T-cell (primary cell): ENCODE measurements around the gene HPF1. TPM values are rescaled to one million over a fixed set of nuclear protein-coding genes. Genes with fewer than 3 reads are reported as not detected.

Experiments
- total RNA-seq, 35 experiments: library from RNA in 6 of 35; stranded (reverse) in 6 of 35; fragments of 120-200 nt in 1 of 35; gene quantifications; one replicate each; pipeline versions ENCODE4 v1.2.1 to v1.2.4 and lab custom pipeline; 2013 to 2026

Gene HPF1
- total RNA-seq, 5 donors from 2014 or later (not counting 1 experiment from before 2014, with no cell fraction given) = 6.5 to 14.0 (median 13.0) TPM

Other genes with a start within 250 kb of the HPF1 start
- gene NEK1, start 145.4 kb downstream of the HPF1 start, total RNA-seq = 10 to 100 TPM; 13.4 to 21.9 (median 19.5) TPM
- gene CLCN3, start 137.4 kb downstream of the HPF1 start, total RNA-seq = 10 to 100 TPM; 17.3 to 33.7 (median 30.8) TPM